H9 (cell line): ENCODE results near the gene APP. TPM values are rescaled to one million over a fixed set of nuclear protein-coding genes. Genes with fewer than 3 reads are reported as not detected.

Source experiments
- DNase-seq: peaks from one replicate; pipeline ENCODE4 v3.0.0-alpha.2; 2017
- H2AFZ ChIP-seq: one replicate; pipeline ENCODE4 v1.6.1; 2013; ENCODE audit warnings: mild to moderate bottlenecking, low read length, control low read depth, moderate library complexity
- H2AK5ac ChIP-seq: 2 replicates; pipeline ENCODE4 v1.6.1; 2013; ENCODE audit warnings: low read length, control low read depth, mixed read lengths; ENCODE audit not compliant: insufficient read length
- H2BK120ac ChIP-seq: one replicate; pipeline ENCODE4 v1.6.1; 2013; ENCODE audit warnings: low read depth, mild to moderate bottlenecking, low read length, control low read depth, inconsistent platforms; ENCODE audit not compliant: poor library complexity, severe bottlenecking
- H2BK12ac ChIP-seq: 2 replicates; pipeline ENCODE4 v1.6.1; 2013; ENCODE audit warnings: low read length, control low read depth, mixed read lengths, low read depth; ENCODE audit not compliant: insufficient read length
- H2BK15ac ChIP-seq: 2 replicates; pipeline ENCODE4 v1.6.1; 2013; ENCODE audit warnings: low read depth, low read length, control low read depth
- H2BK20ac ChIP-seq: one replicate; pipeline ENCODE4 v1.6.1; 2013; ENCODE audit warnings: low read depth, mild to moderate bottlenecking, low read length, control low read depth, inconsistent platforms; ENCODE audit not compliant: poor library complexity, severe bottlenecking
- H2BK5ac ChIP-seq: 2 replicates; pipeline ENCODE4 v1.6.1; 2013; ENCODE audit warnings: low read length, control low read depth, mixed read lengths; ENCODE audit not compliant: insufficient read length
- H3K14ac ChIP-seq: 2 replicates; pipeline ENCODE4 v1.6.1; 2013; ENCODE audit warnings: low read length, control low read depth; ENCODE audit not compliant: insufficient read depth
- H3K18ac ChIP-seq: 2 replicates; pipeline ENCODE4 v1.6.1; 2013; ENCODE audit warnings: low read depth, mild to moderate bottlenecking, mixed read lengths, low read length, control low read depth; ENCODE audit not compliant: insufficient read length
- H3K23ac ChIP-seq: 2 replicates; pipeline ENCODE4 v1.6.1; 2013; ENCODE audit warnings: low read length, control low read depth, mixed read lengths, low read depth; ENCODE audit not compliant: insufficient read length
- H3K23me2 ChIP-seq: 2 replicates; pipeline ENCODE4 v1.6.1; 2013; ENCODE audit warnings: low read depth, mild to moderate bottlenecking, mixed read lengths, low read length, control low read depth; ENCODE audit not compliant: insufficient read length, poor library complexity, severe bottlenecking
- H3K27ac ChIP-seq: 2 replicates; pipeline ENCODE4 v1.5.1; 2013; ENCODE audit warnings: low read length, control low read depth, mixed read lengths, low read depth; ENCODE audit not compliant: insufficient read length
- H3K27me3 ChIP-seq: 2 replicates; pipeline ENCODE4 v1.6.1; 2013; ENCODE audit warnings: low read length, control low read depth, inconsistent platforms; ENCODE audit not compliant: insufficient read depth
- H3K4ac ChIP-seq: 2 replicates; pipeline ENCODE4 v1.6.1; 2013; ENCODE audit warnings: low read depth, mild to moderate bottlenecking, control low read depth, inconsistent platforms, low read length, moderate library complexity
- H3K4me1 ChIP-seq: 2 replicates; pipeline ENCODE4 v1.6.1; 2013; ENCODE audit warnings: low read length, control low read depth, inconsistent platforms; ENCODE audit not compliant: insufficient read depth
- H3K4me2 ChIP-seq: 2 replicates; pipeline ENCODE4 v1.6.1; 2013; ENCODE audit warnings: low read length, control low read depth, mixed read lengths; ENCODE audit not compliant: insufficient read length, insufficient read depth
- H3K56ac ChIP-seq: 2 replicates; pipeline ENCODE4 v1.6.1; 2013; ENCODE audit warnings: low read depth, mild to moderate bottlenecking, mixed read lengths, low read length, control low read depth; ENCODE audit not compliant: insufficient read length
- H3K79me1 ChIP-seq: 2 replicates; pipeline ENCODE4 v1.6.1; 2013; ENCODE audit warnings: low read depth, mild to moderate bottlenecking, moderate library complexity, low read length, control low read depth, inconsistent platforms; ENCODE audit not compliant: insufficient read depth, poor library complexity, severe bottlenecking
- H3K79me2 ChIP-seq: 2 replicates; pipeline ENCODE4 v1.6.1; 2013; ENCODE audit warnings: low read length, control low read depth, inconsistent platforms; ENCODE audit not compliant: insufficient read depth
- H3K9ac ChIP-seq: 2 replicates; pipeline ENCODE4 v1.6.1; 2013; ENCODE audit warnings: low read length, control low read depth, mixed read lengths; ENCODE audit not compliant: insufficient read length; ENCODE audit errors: extremely low read depth
- H3K9me3 ChIP-seq: one replicate; pipeline ENCODE4 v1.6.1; 2013; ENCODE audit warnings: low read depth, low read length, inconsistent platforms; ENCODE audit not compliant: control insufficient read depth
- H3T11ph ChIP-seq: one replicate; pipeline ENCODE4 v1.6.1; 2013; ENCODE audit warnings: mild to moderate bottlenecking, low read length, control low read depth, inconsistent platforms
- H4K20me1 ChIP-seq: one replicate; pipeline ENCODE4 v1.6.1; 2013; ENCODE audit not compliant: control insufficient read depth, insufficient read length, insufficient read depth
- H4K5ac ChIP-seq: 2 replicates; pipeline ENCODE4 v1.6.1; 2013; ENCODE audit warnings: low read depth, mild to moderate bottlenecking, mixed read lengths, low read length, control low read depth; ENCODE audit not compliant: insufficient read length
- H4K8ac ChIP-seq: replicated peaks from 2 replicates; pipeline ENCODE4 v1.6.1; 2013; ENCODE audit warnings: low read length, control low read depth, mixed read lengths, low read depth; ENCODE audit not compliant: insufficient read length
- H4K91ac ChIP-seq: 2 replicates; pipeline ENCODE4 v1.6.1; 2013; ENCODE audit warnings: low read depth, mild to moderate bottlenecking, moderate library complexity, mixed read lengths, low read length, control low read depth; ENCODE audit not compliant: insufficient read length
- H3K27ac Mint-ChIP-seq, 3 experiments: 2 replicates in 2 of 3; 3 replicates in 1 of 3; pipeline ENCODE4 v1.8.0; 2020 to 2021; ENCODE audit warnings: mixed read lengths in 3 of 3, mild to moderate bottlenecking in 1 of 3, moderate library complexity in 1 of 3
- H3K27me3 Mint-ChIP-seq: 2 replicates; pipeline ENCODE4 v1.8.0; 2021; ENCODE audit warnings: low read depth, mild to moderate bottlenecking, moderate library complexity, mixed read lengths
- H3K36me3 Mint-ChIP-seq, 3 experiments: 2 replicates in 2 of 3; 3 replicates in 1 of 3; pipeline ENCODE4 v1.8.0; 2020 to 2021; ENCODE audit warnings: low read depth in 3 of 3, mixed read lengths in 3 of 3; ENCODE audit not compliant: insufficient read depth in 1 of 3
- H3K4me1 Mint-ChIP-seq, 2 experiments: 2 replicates each; pipeline ENCODE4 v1.8.0; 2020; ENCODE audit warnings: mixed read lengths in 2 of 2
- H3K4me3 Mint-ChIP-seq, 2 experiments: 2 replicates in 1 of 2; 3 replicates in 1 of 2; pipeline ENCODE4 v1.8.0; 2020 to 2021; ENCODE audit warnings: mild to moderate bottlenecking in 2 of 2, mixed read lengths in 2 of 2, moderate library complexity in 1 of 2
- H3K9me3 Mint-ChIP-seq, 2 experiments: 2 replicates in 1 of 2; 3 replicates in 1 of 2; pipeline ENCODE4 v1.8.0; 2020; ENCODE audit warnings: mild to moderate bottlenecking in 2 of 2, mixed read lengths in 2 of 2, moderate library complexity in 1 of 2
- WGBS: extraction: QIAGEN DNeasy Blood & Tissue Kit; methylation state at CpG from one replicate; pipeline ENCODE4 v1.1.7; 2013; ENCODE audit warnings: missing lambda C conversion rate, low lambda C conversion rate, mixed read lengths; ENCODE audit not compliant: insufficient read length; ENCODE audit errors: extremely low coverage; 5-methylcytosine and 5-hydroxymethylcytosine counted together
- total RNA-seq: library from RNA; stranded (reverse); gene quantifications from 2 replicates; pipeline ENCODE4 v1.2.1, GENCODE V29; 2021
- TF ChIP-seq, protein P1 (sequence below): fragments of 200-600 bp; sonication (generic); conservative IDR thresholded peaks from 3 replicates; pipeline ENCODE4 v1.8.0; 2021; ENCODE audit warnings: antibody characterized with exemption, mild to moderate bottlenecking

Gene APP
- total RNA-seq, 1 experiment from 2014 or later = 380 TPM

DNA sequence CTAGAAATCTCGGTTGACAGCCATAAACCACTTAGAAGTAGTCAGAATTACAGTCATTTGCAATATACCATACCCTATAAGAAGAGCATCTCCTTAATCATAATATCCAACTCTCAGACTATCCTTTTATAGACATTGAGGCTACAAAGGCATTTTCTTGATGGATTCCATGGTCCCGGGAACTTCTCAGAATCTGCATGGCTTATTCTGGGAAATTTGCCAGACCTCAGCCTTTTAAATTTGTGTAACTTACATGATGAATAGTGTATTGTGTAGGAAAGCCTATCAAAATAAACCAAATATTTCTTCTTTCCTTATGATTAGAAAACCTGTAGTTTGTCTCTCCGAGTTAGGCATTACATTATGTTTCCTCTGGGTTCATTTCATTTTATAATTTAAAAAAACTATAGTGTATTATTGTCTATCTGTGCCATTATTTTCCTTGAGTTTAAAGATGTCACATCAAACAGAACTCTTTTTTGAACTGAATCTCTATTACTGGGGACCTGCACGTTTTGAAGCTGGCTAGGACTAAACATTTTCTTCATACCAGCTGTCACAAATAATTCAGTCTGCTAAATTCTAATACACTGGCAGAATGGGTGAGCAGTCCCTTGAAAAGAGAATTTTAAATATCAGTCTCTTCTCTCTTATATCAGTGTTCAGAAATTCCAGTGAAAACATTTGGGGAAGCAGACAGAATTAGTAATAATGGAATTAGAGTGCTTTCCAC, 332.9 kb downstream of the APP start:
- H3T11ph ChIP-seq = no peak overlapping the region
- H3K9ac ChIP-seq = no peak overlapping the region
- no peak for DNase-seq
- Mint-ChIP-seq H3K4me3 (no peak overlapping the region), H3K27ac (no peak overlapping the region), H3K4me1 (no peaks in the 10 kb centered on the region), H3K36me3 (peaks cover 0 to 17% (median 0%) of the 10 kb centered on the region in 3 experiments; a peak in 4 of 7 replicates), H3K9me3 (peaks cover 16 to 22% of the 10 kb centered on the region in 2 experiments), H3K27me3 (peaks cover 4% of the 10 kb centered on the region)
- no peak overlapping the region for H3K4ac ChIP-seq
- no peaks in the 10 kb centered on the region for H4K20me1 ChIP-seq
- TF ChIP-seq, protein P1, sequence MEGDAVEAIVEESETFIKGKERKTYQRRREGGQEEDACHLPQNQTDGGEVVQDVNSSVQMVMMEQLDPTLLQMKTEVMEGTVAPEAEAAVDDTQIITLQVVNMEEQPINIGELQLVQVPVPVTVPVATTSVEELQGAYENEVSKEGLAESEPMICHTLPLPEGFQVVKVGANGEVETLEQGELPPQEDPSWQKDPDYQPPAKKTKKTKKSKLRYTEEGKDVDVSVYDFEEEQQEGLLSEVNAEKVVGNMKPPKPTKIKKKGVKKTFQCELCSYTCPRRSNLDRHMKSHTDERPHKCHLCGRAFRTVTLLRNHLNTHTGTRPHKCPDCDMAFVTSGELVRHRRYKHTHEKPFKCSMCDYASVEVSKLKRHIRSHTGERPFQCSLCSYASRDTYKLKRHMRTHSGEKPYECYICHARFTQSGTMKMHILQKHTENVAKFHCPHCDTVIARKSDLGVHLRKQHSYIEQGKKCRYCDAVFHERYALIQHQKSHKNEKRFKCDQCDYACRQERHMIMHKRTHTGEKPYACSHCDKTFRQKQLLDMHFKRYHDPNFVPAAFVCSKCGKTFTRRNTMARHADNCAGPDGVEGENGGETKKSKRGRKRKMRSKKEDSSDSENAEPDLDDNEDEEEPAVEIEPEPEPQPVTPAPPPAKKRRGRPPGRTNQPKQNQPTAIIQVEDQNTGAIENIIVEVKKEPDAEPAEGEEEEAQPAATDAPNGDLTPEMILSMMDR = no peak
- H3K79me2 ChIP-seq = no peaks in the 10 kb centered on the region
- no peak overlapping the region for H2BK5ac ChIP-seq
- no peaks in the 10 kb centered on the region for H3K4me1 ChIP-seq
- no CpG with 5 or more reads among the region's 4 CpGs for WGBS
- H4K5ac ChIP-seq = no peak overlapping the region
- no peak overlapping the region for H4K91ac ChIP-seq
- H2AK5ac ChIP-seq = no peak overlapping the region
- H2BK12ac ChIP-seq = no peak overlapping the region
- no peak overlapping the region for H3K18ac ChIP-seq
- H3K9me3 ChIP-seq = no peaks in the 10 kb centered on the region
- no peak overlapping the region for H2AFZ ChIP-seq
- H3K27me3 ChIP-seq = peaks cover 2% of the 10 kb centered on the region; the same call in 1 of the 2 replicates
- no peaks in the 10 kb centered on the region for H3K23me2 ChIP-seq
- no peak overlapping the region for H3K4me2 ChIP-seq
- no peak overlapping the region for H3K27ac ChIP-seq
- H3K23ac ChIP-seq = no peak overlapping the region
- no peak overlapping the region for H2BK15ac ChIP-seq
- no peak overlapping the region for H3K14ac ChIP-seq
- H2BK120ac ChIP-seq = no peak overlapping the region
- H2BK20ac ChIP-seq = no peak overlapping the region
- H4K8ac ChIP-seq = no peak overlapping the region
- H3K79me1 ChIP-seq = no peaks in the 10 kb centered on the region
- no peak overlapping the region for H3K56ac ChIP-seq
